ENCODE data around the gene KCTD1.

KCTD1 gene

DNA sequence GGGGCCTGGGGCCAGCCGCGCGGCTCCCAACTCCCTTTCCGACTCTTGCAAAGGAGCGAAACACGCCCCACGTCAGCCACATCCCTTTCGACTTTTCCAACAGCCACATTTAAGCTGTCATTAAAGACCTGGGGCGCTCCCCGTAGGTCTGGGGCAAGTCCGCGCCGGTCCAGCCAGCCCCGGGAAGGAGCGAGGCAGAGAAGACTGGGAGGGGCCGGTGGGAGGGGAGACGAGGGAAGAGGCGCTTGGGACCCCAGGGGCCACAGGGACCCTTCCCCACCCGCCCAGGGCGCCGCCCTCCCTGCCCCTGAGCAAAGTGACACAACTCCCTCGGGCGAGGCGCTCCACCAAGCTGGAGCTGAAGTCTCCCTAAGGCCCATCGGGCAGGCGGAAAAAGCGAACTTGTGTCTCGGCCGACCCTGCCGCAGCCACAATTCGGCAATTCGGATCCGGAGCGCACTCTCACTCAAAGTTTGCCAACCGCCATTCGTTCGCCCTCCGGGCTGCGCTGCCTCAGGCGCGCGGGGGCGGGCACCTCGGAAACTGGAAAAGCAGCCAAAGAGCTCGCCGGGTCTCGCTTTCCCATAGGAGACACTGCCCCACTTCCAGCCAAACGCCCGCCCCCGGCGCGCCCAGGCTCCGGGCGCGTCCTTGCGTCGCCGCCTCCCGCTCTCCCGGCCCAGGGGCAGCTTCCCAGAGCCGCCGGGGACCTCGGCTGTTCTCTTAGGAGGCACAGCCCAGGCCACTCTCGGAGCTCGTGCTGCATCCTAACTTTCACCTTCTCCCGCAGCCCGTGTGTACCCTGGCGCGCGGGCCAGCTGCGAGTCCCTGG is 1.1 kb upstream of the KCTD1 start:
- DNase-seq = peak in 1 of 5 donors; percentile 1

DNA sequence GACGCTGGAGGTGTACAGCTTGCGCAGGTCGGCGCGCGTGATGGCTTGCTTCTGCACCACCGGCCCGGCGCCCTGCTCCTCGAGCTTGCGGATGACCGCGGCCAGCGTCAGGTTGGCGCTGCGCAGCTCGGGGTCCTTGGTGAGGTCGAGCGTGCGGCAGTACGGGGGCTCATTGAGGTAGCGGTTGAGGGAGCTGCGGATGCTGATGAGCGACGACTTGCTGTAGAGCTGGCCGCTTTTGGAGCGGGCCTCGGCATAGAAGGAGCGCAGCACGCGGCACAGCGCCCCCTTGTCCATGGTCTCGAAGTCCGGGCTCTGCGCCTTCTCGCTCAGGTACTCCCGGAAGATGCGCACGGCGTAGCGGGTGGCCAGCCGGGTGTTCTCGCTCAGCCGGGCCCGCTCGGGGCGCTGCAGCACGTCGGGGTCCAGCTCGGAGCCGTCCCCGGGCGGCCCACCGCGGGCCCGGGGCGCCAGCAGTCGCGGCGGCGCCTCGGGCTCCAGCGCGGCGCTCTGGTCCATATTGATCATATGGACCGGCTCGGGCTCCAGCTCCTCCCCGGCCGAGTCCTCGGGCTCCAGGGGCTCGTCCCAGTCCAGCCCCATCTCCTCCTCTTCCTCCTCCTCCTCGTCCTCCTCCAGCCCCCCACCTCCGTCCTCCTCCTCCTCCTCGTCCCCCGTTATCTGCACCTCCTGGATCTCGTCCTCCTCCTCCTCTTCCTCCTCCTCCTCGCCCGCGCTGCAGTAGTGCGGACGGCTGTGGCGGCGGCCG is 523 bp downstream of the KCTD1 start:
- peak in 3 of 5 donors; percentile 16 to 73 (median 30) for DNase-seq

DNA sequence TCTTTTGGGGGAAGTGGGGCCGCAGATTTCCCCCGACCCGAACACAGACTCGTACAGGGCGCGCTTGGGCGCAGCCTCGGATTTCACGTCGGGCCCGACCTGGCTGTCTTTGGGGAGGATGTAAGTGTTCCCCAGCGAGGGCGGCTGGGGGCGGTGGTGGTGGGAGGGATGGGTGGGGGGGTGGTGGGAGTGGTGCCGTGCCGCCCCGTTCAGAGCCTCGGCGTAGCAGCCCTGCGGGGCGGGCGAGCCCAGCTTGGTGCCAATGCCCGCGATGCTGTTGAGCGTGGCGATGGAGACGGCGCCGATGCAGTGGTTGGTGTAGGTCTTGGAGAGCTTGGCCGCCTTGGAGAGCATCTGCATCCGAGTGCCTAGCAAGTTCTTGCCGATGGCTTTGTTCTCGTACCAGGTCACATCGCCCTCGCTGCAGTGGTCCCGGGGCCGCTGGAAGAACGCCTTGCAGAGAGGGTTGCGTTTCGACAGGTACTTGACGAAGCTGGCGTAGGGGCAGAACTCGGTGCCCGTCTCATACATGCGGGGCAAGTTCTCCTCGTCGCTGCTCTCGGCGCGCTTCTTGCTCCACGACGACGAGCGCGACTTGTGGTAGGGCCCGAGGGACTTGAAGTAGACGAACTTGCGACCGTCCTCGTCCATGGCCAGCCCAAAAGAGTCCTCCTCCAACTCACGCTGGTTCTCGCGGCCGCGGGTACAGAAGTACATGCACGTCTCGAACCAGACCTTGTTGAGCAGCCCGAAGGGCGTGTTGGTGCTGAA is 1.3 kb downstream of the KCTD1 start:
- DNase-seq = no peak

DNA sequence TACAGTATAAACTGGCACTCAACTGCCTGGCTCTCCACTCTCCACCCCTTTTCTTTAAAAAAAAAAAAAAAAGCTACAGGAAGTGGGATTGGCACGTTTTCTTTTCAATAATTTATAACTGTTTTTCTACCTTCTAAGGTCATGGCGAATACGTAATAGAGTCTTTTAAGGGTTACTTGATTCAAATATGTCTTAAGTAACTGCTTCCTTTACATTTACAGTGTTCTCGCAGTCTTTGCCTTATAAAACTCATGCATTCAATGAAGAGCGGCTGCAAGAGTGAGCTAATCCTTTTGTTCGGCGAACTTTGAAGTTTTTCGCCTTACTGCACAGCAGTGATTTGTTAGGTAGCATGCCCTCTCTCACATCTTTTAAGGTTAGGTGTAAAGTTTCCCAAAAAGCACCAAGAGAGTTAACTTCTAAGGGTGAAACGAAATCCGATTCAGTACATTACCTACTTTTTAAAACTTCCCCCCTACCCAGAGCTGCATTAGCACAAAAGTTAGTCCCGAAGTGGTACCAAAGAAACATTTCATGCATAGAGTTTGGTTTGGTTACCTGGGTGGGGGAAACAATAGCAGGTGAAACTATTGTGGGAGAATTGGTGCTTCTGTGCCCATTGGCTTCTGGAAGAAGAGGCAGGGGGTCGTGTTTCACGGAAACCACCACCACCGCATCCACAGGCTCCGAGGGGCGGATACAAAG is 2.0 kb downstream of the KCTD1 start:
- DNase-seq = no peak

DNA sequence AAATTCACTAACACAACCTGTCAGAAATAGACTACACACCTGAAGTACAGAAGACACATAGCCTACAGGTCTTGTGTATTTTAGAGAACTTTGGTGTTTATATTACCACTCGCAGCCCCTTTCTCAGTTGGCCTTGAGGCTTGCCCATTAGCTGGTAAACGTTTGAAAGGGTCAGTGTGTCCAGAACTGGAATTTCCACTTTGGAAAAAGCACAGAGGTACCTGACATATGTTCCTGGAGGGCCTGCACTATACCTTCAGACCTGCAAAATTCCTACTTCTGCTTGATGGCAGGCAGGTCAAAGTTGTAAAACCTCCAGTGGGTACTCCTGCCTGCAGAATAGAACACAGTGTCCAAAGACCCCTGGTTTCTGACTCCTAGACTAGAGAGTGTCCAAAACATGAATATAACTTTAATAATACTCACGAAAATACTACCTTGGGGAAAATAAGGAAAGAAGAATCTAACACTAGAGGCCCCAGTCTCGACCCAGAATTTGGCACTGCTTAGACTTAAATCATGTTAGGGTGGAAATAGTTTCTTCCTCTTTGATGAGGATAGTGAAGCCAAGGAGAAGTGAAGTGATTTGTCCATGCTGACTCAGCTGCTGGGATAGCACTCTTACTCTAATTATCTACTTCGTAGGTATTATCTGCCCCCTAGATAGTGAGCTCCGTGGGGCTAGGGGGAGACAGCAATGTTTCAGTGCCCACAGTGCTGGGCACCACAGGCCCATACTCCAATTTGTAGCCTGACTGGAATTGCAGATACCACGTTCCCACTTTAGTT is 2.8 kb downstream of the KCTD1 start:
- DNase-seq = no peak

DNA sequence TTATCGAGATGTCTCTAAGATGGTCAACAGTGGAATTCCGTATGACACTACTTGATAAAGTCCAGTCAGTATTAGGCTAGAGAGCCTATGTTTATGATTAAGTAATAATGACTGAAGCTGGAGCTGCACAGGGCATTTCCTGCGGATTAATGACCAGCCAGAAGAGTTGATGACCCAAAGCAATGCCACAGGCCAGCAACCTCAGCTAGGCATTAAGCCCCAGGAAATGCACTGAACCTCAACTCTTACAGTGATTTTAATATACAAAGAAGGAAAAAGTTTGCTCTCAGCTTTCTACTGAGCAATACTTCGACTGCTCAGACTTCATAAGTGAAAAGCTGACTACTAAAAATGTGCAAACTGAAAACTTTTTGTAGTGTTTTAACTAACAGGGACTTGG is 3.9 kb downstream of the KCTD1 start:
- DNase-seq = no peak

DNA sequence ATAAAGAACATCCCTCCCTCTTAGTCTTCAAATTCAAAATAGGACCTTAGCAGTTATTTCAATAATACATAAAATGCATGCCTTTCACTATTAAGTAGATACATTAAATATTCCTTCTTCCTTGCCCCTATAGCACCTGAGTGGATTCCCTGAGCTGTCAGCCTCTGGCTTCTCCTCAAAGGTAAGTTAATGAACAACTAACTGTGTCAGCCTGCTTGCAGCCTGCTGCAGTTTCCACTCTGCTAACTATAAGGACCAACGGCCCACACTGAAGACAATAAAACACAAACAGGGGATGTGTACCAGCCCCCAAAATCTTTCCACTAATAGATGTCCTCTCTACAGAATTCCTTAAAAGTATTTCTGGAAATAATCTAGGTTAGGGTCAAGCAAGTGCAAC is 5.0 kb downstream of the KCTD1 start:
- no peak for DNase-seq

DNA sequence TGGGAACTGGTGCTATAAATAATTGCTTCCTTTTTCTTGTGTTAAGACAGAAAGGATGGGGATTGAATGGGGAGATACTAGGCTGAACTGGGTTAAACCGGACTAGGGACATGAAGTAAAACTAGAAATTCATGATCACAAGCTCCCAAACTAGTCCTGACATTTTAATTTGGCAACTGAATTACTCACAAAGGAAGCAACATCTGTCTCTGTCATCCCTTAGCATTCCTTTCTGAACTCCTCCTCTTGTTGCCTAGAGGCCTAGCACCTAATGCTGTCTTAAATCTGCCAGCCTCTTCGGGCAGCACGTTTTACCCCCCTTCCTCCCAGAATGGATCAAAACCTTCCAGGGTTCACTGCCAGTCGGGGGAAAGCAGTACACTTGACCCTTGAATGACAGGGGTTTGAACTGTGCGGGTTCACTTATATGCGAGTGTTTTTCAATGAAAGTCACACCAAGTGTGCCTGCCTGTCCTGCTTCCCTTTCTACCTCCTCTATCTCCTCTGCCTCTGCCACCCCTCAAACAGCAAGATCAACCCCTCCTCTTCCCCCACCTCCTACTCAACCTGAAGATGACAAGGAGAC is 8.2 kb downstream of the KCTD1 start:
- DNase-seq = no peak

DNA sequence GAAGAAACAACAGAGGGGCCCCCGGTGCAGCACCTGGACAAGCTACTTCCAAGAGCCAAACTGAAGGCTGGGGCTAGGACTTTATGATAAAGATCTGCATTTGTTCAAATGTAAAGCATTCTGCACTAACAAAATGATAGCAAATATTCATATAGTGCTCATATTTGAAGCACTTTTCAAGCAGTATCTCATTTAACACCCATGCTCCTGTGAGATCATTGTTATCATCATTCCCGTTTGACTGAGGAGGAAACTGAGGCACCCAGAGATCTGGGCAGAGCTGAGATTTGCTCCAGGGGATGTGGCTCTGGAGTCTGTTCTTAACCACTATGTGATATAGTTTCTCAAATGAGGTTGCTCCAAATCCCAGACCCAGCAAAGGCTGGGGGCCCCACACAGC is 9.8 kb downstream of the KCTD1 start:
- no peak for DNase-seq

DNA sequence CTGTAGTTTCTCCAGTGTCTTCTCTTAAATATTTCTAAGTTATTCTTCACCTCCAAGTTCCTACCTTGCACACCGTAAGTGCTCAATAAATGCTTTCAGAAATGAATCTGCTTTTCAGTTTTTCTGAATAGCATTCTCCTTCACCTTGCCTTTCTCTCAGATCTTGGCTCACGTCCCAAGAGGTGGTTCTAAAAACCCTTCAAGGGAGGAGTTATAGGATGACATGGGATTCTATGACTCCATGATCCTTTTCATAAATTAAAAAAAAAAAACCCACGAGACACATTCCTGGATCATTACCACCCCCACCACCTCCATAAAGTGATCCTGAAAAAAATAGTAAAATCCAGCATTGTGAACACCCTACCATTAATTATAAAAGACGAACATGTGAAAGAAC is 11.7 kb downstream of the KCTD1 start:
- DNase-seq = no peak

DNA sequence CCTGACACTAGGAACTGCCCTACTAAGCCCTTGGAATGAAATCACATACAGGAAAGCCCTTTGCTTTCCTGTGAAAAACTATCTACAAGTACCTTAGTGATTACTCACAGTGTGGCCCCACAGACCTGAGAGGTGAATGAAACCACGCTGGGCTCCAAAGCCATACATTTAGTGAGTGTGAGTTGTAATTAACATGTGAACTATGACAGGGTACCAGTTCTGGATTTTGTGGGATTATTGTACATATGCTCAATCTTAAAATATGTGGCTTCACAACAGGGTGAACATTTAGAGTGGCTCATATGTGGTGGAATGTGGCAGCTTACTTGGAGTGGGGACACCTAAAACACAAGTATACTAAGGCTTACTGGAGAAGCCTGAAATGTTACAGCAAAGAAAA is 12.3 kb downstream of the KCTD1 start:
- no peak for DNase-seq

DNA sequence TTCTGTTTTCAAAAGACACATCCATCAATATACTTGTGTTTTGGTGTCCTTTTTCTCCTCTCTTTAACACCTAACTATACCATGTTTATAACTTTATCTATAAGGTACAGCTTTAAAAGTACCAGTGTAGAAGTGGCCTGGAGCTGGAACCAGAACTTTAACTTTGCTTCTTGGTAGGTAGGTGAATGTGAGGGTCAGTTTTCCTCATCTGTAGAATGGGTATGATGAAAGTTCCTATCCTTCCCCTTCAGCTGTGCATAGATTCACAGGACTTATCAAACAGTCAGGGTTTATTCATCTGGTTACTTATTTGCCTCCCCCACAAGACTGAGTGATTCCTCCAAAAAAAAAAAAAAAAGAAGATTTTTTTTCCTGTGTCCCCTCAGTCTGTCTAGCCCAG is 12.7 kb downstream of the KCTD1 start:
- DNase-seq = no peak

DNA sequence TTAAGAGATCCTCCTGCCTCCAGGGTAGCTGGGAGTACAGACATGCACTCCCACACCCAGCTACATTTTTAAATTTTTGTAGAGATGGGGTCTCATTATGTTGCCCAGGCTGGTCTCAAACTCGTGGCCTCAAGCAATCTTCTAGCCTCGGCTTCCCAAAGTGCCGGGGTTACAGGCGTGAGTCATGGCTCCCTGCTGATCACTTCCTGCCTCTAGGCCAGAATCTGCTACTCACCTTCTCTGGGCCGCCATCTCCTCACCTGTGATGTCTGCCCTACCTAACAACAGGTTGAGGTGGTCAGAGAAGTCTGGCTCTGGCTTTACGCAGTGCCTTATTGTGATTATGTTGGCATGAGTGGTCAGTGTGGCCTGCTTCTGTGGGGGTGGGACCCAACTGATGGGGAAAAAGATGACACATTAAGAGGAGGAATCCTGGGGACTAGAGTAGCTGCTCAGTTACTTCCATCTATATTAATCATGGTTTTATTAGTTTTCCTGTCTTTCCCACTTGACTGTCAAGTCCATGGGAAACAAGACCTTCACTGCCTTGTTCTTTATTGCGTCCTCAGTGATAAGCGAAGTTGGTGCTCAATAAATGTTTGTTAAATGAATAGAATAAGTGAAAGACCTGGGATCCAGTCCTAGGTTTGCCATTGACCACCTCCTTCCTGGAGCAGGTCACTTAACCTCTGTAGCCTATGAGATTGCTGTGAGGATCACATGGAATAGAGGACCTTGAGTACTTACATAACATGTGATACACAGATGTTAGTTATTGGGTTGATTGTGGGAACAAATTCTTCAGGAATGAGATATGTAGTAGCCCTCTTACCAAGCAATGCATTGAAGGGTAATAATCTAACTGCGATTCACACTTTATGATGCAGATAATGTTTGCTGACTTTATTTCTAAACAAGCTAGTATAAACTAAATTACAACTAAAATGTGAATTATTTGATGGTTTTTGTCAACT is 15.7 kb downstream of the KCTD1 start:
- DNase-seq = no peak

DNA sequence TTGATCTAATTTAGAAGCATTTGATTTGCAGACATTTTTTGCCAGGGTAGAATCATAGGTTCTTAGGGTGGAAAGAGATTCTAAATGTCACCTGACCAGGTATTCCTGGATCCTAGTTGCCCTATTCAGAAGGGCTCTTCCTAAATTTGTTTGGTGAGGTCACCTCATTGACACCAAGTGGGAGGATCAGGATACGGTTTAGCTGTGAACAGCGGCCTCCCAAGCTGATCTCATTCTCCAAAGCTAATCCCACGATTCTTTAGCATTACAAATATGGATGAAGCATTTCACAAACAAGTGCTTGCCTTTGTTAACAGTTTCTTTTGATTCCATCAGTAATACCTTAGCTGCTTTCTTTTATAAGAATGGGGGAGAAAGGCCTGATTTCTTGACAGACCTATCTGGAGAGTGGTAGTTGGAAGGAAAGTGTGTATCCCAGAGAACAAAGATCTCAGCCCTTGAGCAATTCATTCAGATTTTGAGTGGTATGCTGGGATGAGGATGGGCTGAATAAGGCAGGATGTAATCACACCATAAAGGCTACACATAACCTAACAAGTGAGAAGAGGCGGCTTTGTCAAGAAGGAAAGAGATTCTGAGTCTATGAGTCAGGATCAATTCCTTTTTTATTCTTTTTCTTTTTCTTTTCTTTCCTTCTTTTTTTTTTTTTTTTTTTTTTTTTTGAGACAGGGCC is 16.6 kb downstream of the KCTD1 start:
- no peak for DNase-seq

DNA sequence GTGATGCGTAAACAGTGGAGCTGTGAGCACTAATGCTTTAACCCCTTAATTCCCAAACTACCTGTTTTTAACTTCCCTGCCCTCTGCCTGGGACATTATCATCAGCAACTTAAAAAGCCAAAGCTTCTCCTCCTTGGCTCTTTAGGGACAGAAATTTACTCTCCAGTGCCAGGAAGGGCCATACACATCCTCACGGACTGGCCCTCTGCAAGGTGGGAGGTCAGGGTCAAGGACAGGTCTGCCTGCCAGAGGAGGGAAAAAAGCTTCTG is 21.5 kb downstream of the KCTD1 start:
- DNase-seq = no peak

DNA sequence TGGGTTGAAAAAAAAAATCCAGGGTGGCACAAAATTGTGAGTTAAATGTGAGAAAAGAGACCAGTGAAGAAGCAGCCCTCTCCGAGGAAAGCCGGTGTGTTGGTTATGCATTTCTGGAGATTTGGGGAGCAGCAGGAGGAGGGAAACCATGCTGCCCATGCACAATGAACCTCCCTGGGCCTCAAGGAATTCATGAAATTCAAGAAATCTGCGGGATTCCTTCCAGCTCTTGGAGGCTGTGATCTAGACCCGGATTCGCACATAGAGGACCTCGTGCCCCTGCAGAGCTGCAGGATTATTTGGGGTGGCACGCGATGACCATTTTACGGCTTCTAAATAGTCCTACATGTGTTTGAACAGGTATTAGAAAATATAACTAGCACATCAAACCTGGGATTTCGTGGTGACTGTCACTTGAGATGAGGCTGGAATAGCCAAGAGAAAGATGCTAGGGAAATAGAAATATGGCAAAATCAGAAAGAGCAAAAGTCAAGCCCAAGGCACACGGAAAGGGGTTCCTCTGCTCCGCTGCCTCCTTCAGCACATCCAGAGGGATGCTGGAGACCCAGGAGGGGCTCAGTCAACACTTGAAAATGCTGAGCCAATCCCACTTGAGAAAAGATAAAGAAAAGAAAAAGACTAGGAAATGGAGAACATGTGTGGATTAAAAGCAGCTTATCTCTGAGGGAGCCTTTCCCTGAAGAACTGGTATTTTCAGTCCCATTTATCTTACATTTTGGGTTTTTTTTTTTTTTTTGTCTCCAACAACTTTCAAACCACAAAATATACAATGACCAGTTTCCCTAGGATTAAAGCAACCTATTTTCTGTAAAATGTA is 22.0 kb downstream of the KCTD1 start:
- no peak for DNase-seq

DNA sequence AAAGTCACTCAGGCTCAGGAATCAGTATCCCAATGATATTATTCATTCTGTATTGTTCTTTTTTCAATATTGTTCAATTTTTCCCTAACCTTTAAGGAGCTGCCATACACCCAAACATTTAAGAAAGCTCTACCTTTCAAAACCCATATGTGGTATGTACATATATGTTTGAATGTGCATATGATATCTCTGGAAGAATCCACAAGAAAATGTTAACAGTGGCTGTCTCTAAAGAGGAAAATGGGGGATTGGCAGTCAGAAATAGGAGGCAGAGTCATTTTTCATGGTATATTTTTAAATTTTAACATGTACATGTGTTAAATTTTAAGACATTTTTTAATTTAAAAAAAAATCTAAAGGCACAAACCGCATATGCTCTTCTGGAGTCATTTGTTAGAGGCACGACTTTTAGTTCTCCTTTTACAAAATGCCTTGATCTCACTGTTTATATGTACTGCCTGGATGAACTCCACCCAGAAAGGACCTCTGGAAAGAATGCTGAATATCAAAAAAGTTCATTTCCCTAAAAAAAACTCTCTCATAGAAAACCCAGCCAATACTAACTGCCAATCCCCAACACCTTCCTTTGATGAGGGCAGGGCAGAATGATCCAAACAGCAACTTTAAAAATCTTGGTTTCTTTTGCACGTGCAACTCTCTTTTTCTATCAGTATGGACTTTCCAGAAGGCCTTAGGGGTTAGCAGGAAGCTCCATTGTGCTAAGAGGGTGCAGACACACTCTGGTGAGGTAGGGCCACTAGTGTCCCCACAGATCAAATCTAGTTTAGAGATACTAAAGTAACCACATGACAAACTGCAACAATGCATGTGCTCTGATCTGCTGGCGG is 23.6 kb downstream of the KCTD1 start:
- DNase-seq = no peak

DNA sequence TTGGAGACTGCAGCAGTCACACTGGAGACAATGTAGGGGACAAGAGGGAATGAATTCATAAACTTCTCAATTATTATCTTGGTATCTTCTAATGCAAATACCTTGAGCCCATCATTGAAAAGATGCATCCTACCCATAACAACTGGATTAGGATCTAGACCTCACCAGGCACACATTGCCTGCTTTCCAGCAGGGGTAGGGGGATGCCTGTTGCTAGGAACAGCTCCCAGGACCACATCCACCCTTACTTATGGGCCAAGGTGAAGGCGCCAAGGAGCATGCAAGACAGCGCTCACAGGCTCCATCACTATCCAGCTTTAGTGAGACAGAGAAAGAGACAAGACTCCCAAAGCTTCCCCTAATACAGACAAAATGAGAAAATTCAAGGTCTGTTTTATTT is 24.4 kb downstream of the KCTD1 start:
- no peak for DNase-seq
